DMS 273 (cell line): ENCODE results near the gene HSPB1.
"Not testable (repeated sequence)": the region's sequence is repeated elsewhere in the genome, so short reads cannot be mapped to it uniquely, and the experiment has no call there.

Experiments used
- DNase-seq: peaks from one replicate; lab custom pipeline; 2025; ENCODE audit not compliant: unreplicated experiment; lab: John Stamatoyannopoulos, UW

Gene HSPB1

GRCh38 chr7:76330261-76330660 is 27.8 kb downstream of the HSPB1 start:
- no peak for DNase-seq

- DNase-seq: no peak
Measured at GRCh38 chr7:76330673-76331072, 28.2 kb downstream of the HSPB1 start.

- no peak for DNase-seq
Measured at GRCh38 chr7:76332078-76332477, 29.6 kb downstream of the HSPB1 start.

- no peak for DNase-seq
Measured at GRCh38 chr7:76333511-76334101, 31.1 kb downstream of the HSPB1 start.

GRCh38 chr7:76334320-76334967 is 32.0 kb downstream of the HSPB1 start:
- DNase-seq: no peak

- DNase-seq: not testable (repeated sequence)
Measured at GRCh38 chr7:76335417-76335816, 32.9 kb downstream of the HSPB1 start.

GRCh38 chr7:76336094-76336493 is 33.6 kb downstream of the HSPB1 start:
- no peak for DNase-seq

GRCh38 chr7:76337147-76337546 is 34.7 kb downstream of the HSPB1 start:
- no peak for DNase-seq

- no peak for DNase-seq
Measured at GRCh38 chr7:76338298-76339084, 36.0 kb downstream of the HSPB1 start.

GRCh38 chr7:76340617-76341131 is 38.2 kb downstream of the HSPB1 start:
- no peak for DNase-seq

- DNase-seq: no peak
Measured at GRCh38 chr7:76342222-76342621, 39.7 kb downstream of the HSPB1 start.

GRCh38 chr7:76343294-76343930 is 40.9 kb downstream of the HSPB1 start:
- no peak for DNase-seq

GRCh38 chr7:76343931-76344321 is 41.5 kb downstream of the HSPB1 start:
- no peak for DNase-seq

- no peak for DNase-seq
Measured at GRCh38 chr7:76346097-76346496, 43.6 kb downstream of the HSPB1 start.

- DNase-seq: no peak
Measured at GRCh38 chr7:76346778-76347177, 44.3 kb downstream of the HSPB1 start.

- no peak for DNase-seq
Measured at GRCh38 chr7:76347710-76348109, 45.2 kb downstream of the HSPB1 start.

GRCh38 chr7:76349313-76349885 is 46.9 kb downstream of the HSPB1 start:
- DNase-seq: no peak

GRCh38 chr7:76351372-76351771 is 48.9 kb downstream of the HSPB1 start:
- no peak for DNase-seq

GRCh38 chr7:76352193-76352592 is 49.7 kb downstream of the HSPB1 start:
- DNase-seq: no peak

- DNase-seq: no peak
Measured at GRCh38 chr7:76353744-76354143, 51.3 kb downstream of the HSPB1 start.
